Measurements from ENCODE around the gene TSPAN18.

The TSPAN18 gene

DNA sequence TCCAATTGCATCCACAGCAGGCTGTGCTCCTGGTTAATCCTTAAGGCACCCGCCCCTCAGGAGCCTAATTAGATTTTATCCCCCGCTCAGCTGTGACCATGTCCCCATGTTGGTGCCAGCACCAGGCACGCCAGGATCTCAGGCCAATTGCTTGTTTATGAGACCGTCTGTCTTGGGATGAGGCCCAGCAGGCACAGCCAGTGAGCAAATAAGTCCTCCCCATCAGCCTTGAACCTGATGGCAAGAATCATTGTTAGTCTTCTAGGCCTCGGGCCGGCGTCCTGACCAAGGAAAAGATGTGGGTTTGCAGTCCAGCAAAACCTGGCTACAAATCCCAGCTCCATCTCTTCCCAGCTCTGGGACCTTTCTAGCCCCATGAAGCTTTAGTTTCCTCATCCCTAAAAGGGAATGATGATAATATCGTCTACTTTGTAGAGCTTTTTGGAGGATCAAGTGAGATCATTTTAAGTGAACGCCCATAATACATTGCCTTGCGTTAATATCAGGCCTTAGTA is 166.6 kb downstream of the TSPAN18 start:
- DNase-seq = no peak

DNA sequence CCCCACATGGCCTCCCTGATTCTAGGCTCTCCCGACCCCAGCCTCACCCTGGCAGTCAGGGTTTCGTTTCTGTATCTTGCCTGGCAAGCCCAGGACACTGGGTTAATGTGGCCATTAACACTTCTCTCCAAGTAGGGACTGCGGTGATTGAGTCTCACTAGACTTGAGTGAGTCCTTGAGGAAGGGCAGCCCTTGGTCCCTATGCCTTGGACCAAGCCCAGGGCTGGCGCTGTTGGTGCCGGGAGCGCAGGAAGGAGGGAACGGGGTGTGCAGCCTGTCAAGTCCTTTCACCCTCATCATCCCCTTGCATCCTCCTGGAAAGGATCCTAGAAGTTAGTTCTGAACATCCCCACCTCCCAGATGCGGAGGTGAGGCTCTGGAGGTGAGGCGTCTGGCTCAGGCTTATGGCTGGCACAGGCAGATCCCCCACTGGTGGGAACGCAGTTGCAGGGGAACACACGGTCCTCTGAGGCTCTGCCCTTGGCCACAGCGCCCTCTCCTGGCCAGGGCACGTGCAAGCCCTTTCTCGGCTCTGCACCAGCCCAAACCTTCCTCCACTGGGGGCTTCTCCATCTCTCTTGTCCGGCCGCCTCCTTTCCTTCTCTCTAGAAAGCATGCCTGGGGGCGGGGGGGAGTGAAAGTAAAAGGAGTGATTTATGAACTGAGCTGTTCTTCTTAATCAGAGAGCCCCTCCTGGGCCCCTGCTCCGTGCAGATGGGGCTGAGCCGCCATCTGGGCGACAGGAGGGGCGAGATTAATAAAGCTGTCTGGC is 167.3 kb downstream of the TSPAN18 start:
- peak; percentile 65 for DNase-seq

GRCh38 chr11:44899959-44900358 is 173.2 kb downstream of the TSPAN18 start:
- DNase-seq = no peak

- DNase-seq = no peak
Measured at GRCh38 chr11:44901120-44901633, 174.4 kb downstream of the TSPAN18 start.

GRCh38 chr11:44901786-44902185 is 175.0 kb downstream of the TSPAN18 start:
- DNase-seq = no peak

GRCh38 chr11:44903035-44903434 is 176.3 kb downstream of the TSPAN18 start:
- DNase-seq = no peak

GRCh38 chr11:44903518-44903917 is 176.8 kb downstream of the TSPAN18 start:
- DNase-seq = no peak

GRCh38 chr11:44904261-44905020 is 177.7 kb downstream of the TSPAN18 start:
- DNase-seq = no peak

GRCh38 chr11:44905131-44905866 is 178.5 kb downstream of the TSPAN18 start:
- no peak for DNase-seq

DNA sequence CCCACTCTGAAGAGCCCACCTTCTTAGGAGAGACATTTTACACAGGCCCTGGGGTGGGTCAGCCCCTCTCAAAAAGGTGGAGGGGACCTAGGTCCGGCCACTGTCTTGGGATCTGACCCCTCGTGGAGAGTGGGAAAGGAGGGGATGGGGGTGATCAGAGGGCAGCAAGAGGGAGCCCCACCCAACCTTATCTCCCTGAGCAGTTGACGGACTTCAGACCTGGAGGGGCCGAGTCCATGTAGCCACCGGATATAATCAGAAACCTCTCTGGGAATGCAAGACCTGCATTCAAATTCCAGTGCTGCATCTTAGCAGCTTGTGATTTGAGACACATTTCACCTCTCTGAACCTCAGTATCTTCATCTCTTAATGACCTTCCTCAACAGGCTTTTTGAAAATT is 179.9 kb downstream of the TSPAN18 start:
- no peak for DNase-seq

DNA sequence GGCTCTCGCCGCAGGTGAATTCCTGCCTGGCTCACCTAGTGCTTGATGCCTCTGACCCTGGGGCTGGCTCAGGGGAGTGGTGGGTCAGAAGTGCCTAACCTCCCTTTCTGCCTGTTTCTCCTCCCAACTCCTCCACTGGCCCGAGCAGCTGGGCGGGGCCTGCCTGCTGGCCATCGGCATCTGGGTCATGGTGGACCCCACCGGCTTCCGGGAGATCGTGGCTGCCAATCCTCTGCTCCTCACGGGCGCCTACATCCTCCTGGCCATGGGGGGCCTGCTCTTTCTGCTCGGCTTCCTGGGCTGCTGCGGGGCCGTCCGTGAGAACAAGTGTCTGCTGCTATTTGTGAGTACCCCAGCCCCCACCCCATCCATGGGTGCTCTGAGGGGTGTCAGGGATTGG is 182.8 kb downstream of the TSPAN18 start:
- no peak for DNase-seq

- DNase-seq = no peak
Measured at GRCh38 chr11:44910591-44910990, 183.8 kb downstream of the TSPAN18 start.

- peak; percentile 85 for DNase-seq
Measured at GRCh38 chr11:44911029-44911814, 184.5 kb downstream of the TSPAN18 start.

GRCh38 chr11:44912270-44912987 is 185.7 kb downstream of the TSPAN18 start:
- no peak for DNase-seq

GRCh38 chr11:44913502-44913901 is 186.7 kb downstream of the TSPAN18 start:
- no peak for DNase-seq

DNA sequence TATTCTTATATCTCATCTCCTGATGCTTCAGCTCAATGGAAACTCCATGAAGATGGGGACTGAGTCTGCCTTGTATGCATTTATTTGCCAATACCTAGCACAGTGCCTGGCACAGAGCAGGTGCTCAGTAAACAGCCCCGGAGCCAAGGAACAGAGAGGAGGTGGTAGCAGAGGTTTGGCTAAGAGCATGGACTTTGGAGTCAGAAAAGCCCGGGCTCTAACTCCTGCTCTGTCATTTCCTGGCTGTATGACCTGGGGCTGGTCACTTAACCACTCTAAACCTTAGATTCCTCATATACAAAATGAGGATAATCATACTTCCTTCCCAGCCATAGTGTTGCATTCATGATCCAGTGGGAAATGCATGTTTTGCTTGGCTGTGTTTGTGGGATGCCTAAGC is 187.3 kb downstream of the TSPAN18 start:
- no peak for DNase-seq

- no peak for DNase-seq
Measured at GRCh38 chr11:44915004-44915403, 188.2 kb downstream of the TSPAN18 start.

- DNase-seq = no peak
Measured at GRCh38 chr11:44915621-44916020, 188.9 kb downstream of the TSPAN18 start.

GRCh38 chr11:44916331-44916730 is 189.6 kb downstream of the TSPAN18 start:
- DNase-seq = no peak

- no peak for DNase-seq
Measured at GRCh38 chr11:44916801-44917385, 190.1 kb downstream of the TSPAN18 start.

- no peak for DNase-seq
Measured at GRCh38 chr11:44917741-44918140, 191.0 kb downstream of the TSPAN18 start.
